Loucy (cell line): ENCODE results near the gene ATAD3B.

Experiments
- H2AFZ ChIP-seq: fragments of 200-600 bp; sonication (generic); 2 replicates; pipeline ENCODE4 v1.6.0; 2016; ENCODE audit warnings: antibody characterized with exemption, mild to moderate bottlenecking, low read length, moderate library complexity
- H3F3A ChIP-seq: fragments of 200-600 bp; 2 replicates; pipeline ENCODE4 v1.6.0; 2016; ENCODE audit warnings: antibody characterized with exemption, low read depth, mild to moderate bottlenecking
- H3K27me3 ChIP-seq: fragments of 200-600 bp; sonication (generic); 2 replicates; pipeline ENCODE4 v1.6.1; 2014; ENCODE audit warnings: low read length, mild to moderate bottlenecking; ENCODE audit not compliant: insufficient read depth, poor library complexity, severe bottlenecking
- H3K36me3 ChIP-seq: fragments of 200-600 bp; sonication (generic); 2 replicates; pipeline ENCODE4 v1.6.1; 2016; ENCODE audit warnings: low read length; ENCODE audit not compliant: insufficient read depth
- H3K4me1 ChIP-seq: fragments of 200-600 bp; sonication (generic); 2 replicates; pipeline ENCODE4 v1.5.1; 2014; ENCODE audit warnings: low read length, mild to moderate bottlenecking; ENCODE audit not compliant: insufficient read depth, poor library complexity, severe bottlenecking
- H3K4me2 ChIP-seq: fragments of 200-600 bp; sonication (generic); 2 replicates; pipeline ENCODE4 v1.6.0; 2014; ENCODE audit warnings: antibody characterized with exemption, low read length, low read depth, mild to moderate bottlenecking; ENCODE audit not compliant: poor library complexity, severe bottlenecking
- H3K4me3 ChIP-seq: fragments of 200-600 bp; sonication (generic); 2 replicates; pipeline ENCODE4 v1.5.1; 2014; ENCODE audit warnings: low read length, mild to moderate bottlenecking, mixed read lengths; ENCODE audit not compliant: poor library complexity, severe bottlenecking
- H3K79me2 ChIP-seq: fragments of 200-600 bp; sonication (generic); 2 replicates; pipeline ENCODE4 v1.6.1; 2014; ENCODE audit warnings: low read length; ENCODE audit not compliant: insufficient read depth
- H3K9ac ChIP-seq: fragments of 200-600 bp; sonication (generic); 2 replicates; pipeline ENCODE4 v1.6.0; 2014; ENCODE audit warnings: mild to moderate bottlenecking, low read depth, low read length, moderate library complexity; ENCODE audit not compliant: poor library complexity, severe bottlenecking
- H3K9me2 ChIP-seq: fragments of 200-600 bp; sonication (generic); replicated peaks from 2 replicates; pipeline ENCODE4 v1.6.1; 2016; ENCODE audit warnings: low read depth, low read length, mixed read lengths
- H3K9me3 ChIP-seq: fragments of 200-600 bp; sonication (generic); 2 replicates; pipeline ENCODE4 v1.6.1; 2014; ENCODE audit warnings: mild to moderate bottlenecking, antibody characterized with exemption, low read length, low read depth; ENCODE audit not compliant: insufficient read depth
- H4K20me1 ChIP-seq: fragments of 200-600 bp; sonication (generic); 2 replicates; pipeline ENCODE4 v1.6.0; 2014; ENCODE audit warnings: antibody characterized with exemption, low read length, mild to moderate bottlenecking; ENCODE audit not compliant: insufficient read depth, poor library complexity, severe bottlenecking
- CTCF ChIP-seq: fragments of 200-600 bp; sonication (generic); conservative IDR thresholded peaks from 2 replicates; pipeline ENCODE4 v1.5.1; 2014; ENCODE audit warnings: mild to moderate bottlenecking, antibody characterized with exemption, low read length
- EZH2phosphoT487 ChIP-seq: fragments of 200-600 bp; IDR thresholded peaks from 2 replicates; pipeline ENCODE4 v1.6.1; 2018; ENCODE audit warnings: antibody characterized with exemption, mild to moderate bottlenecking, moderate library complexity, borderline replicate concordance

The ATAD3B gene

DNA sequence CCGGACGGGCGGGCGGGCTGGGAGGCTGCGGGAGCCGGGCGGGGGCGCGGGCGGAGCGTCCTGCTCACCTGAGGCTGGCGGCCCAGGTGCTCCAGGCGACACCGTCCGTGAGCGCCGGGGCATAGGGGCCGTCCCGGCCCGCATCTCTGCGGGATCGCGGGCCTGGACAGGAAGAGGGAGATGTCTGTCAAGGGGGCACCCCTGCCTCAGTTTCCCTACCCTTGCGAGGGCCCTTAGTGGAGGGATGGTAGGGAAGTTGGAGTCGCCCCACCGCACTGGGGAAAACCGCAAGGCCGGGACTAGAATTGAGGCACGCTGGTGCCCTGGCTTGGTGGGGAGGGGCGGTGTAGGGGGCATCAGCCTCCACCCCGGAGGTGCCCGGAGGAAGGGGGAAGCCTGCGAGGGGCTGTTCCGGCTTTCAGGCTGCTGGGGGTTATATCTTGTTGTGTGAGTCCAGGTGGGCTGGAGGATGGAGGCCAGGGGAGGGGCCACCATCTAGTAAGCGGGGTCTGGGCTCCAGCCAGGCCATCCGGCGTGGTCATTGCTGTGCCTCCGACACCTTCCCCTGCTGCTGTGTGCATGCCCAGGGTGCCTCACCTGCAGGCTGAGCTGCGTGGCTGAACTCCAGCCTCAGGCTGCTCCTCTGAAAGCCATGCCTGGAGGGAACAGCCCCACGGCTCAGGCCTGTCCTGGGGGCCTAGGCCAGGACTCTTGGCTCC lies 35.5 kb upstream of the ATAD3B start:
- no peaks in the 10 kb centered on the region for H3K79me2 ChIP-seq
- no peak overlapping the region for H3K4me2 ChIP-seq
- H3K9ac ChIP-seq, result no peak overlapping the region
- H3K4me3 ChIP-seq, result no peak overlapping the region
- H4K20me1 ChIP-seq, result no peaks in the 10 kb centered on the region
- H2AFZ ChIP-seq, result no peak overlapping the region
- peaks cover 22% of the 10 kb centered on the region for H3K4me1 ChIP-seq
- H3K27me3 ChIP-seq, result no peaks in the 10 kb centered on the region
- TF ChIP-seq EZH2phosphoT487, result no peak
- TF ChIP-seq CTCF, result no peak
- H3F3A ChIP-seq, result no peaks in the 10 kb centered on the region
- H3K9me2 ChIP-seq, result no peaks in the 10 kb centered on the region
- H3K36me3 ChIP-seq, result no peaks in the 10 kb centered on the region
- no peaks in the 10 kb centered on the region for H3K9me3 ChIP-seq

DNA sequence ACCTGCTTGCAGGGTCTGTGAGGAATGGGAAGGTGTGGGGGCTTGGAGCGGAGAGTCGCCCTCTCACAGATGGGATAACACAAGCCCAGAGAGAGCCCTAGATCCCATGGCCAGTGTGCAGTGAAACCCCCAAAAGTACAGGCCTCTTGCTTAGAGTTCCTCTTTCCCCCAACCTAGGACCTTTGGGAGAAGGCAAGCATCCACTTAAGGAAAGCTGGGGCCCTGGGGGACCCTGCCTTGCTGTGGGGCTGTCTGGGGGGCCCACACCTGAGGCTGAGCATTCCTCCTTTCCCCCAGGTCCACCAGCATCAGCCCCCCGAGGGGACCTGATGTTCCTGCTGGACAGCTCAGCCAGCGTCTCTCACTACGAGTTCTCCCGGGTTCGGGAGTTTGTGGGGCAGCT lies 34.9 kb upstream of the ATAD3B start:
- Histone ChIP-seq H3K4me2 (no peak overlapping the region), H4K20me1 (no peaks in the 10 kb centered on the region), H3K9ac (no peak overlapping the region), H3K36me3 (no peaks in the 10 kb centered on the region), H2AFZ (no peak overlapping the region), H3F3A (no peaks in the 10 kb centered on the region), H3K79me2 (no peaks in the 10 kb centered on the region), H3K4me3 (no peak overlapping the region), H3K4me1 (peaks cover 25% of the 10 kb centered on the region), H3K9me2 (no peaks in the 10 kb centered on the region), H3K27me3 (no peaks in the 10 kb centered on the region), H3K9me3 (no peaks in the 10 kb centered on the region)
- TF ChIP-seq EZH2phosphoT487 (no peak), CTCF (no peak)

- H3K4me3 ChIP-seq, result peak overlapping the region; percentile 59
- H4K20me1 ChIP-seq, result no peaks in the 10 kb centered on the region
- peak overlapping the region; percentile 74 for H3K4me2 ChIP-seq
- no peak for TF ChIP-seq EZH2phosphoT487
- TF ChIP-seq CTCF, result no peak
- no peaks in the 10 kb centered on the region for H3K9me3 ChIP-seq
- H3F3A ChIP-seq, result no peaks in the 10 kb centered on the region
- no peak overlapping the region for H2AFZ ChIP-seq
- no peaks in the 10 kb centered on the region for H3K9me2 ChIP-seq
- H3K27me3 ChIP-seq, result no peaks in the 10 kb centered on the region
- peaks cover 25% of the 10 kb centered on the region for H3K4me1 ChIP-seq
- peak overlapping the region; percentile 67 for H3K9ac ChIP-seq
- no peaks in the 10 kb centered on the region for H3K79me2 ChIP-seq
- H3K36me3 ChIP-seq, result no peaks in the 10 kb centered on the region
Measured at GRCh38 chr1:1437033-1437903, 34.3 kb upstream of the ATAD3B start.
